ENCODE results near the gene INSR.
"Not testable (repeated sequence)": the region's sequence is repeated elsewhere in the genome, so short reads cannot be mapped to it uniquely, and the experiment has no call there.

INSR gene

GRCh38 chr19:7098701-7099596 lies 195.3 kb downstream of the INSR start:
- DNase-seq (ENCODE audit: low spot score) = peak; percentile 70

GRCh38 chr19:7098096-7098495 lies 196.1 kb downstream of the INSR start:
- DNase-seq (ENCODE audit: low spot score) = no peak

GRCh38 chr19:7088999-7089398 lies 205.2 kb downstream of the INSR start:
- DNase-seq (ENCODE audit: low spot score) = no peak

GRCh38 chr19:7083076-7083956 lies 210.9 kb downstream of the INSR start:
- DNase-seq (ENCODE audit: low spot score) = no peak

GRCh38 chr19:7078008-7078407 lies 216.2 kb downstream of the INSR start:
- no peak for DNase-seq (ENCODE audit: low spot score)

GRCh38 chr19:7076151-7076550 lies 218.1 kb downstream of the INSR start:
- DNase-seq (ENCODE audit: low spot score) = no peak

GRCh38 chr19:7074705-7075282 lies 219.4 kb downstream of the INSR start:
- no peak for DNase-seq (ENCODE audit: low spot score)

- no peak for DNase-seq (ENCODE audit: low spot score)
These were observed 221.7 kb downstream of the INSR start for GRCh38 chr19:7072541-7072940.

- DNase-seq (ENCODE audit: low spot score) = no peak
These were observed 224.3 kb downstream of the INSR start for GRCh38 chr19:7069904-7070226.

GRCh38 chr19:7069042-7069903 lies 224.9 kb downstream of the INSR start, which contains the start of gene ZNF557:
ZNF557 (plus strand) TSS chr19:7069703; CDS start chr19:7075075, 5,372 bp downstream.
- DNase-seq (ENCODE audit: low spot score) = peak; percentile 98

- DNase-seq (ENCODE audit: low spot score) = no peak
These were observed 225.6 kb downstream of the INSR start for GRCh38 chr19:7068599-7068998.

GRCh38 chr19:7067716-7068115 lies 226.5 kb downstream of the INSR start:
- DNase-seq (ENCODE audit: low spot score) = no peak

- DNase-seq (ENCODE audit: low spot score) = not testable (repeated sequence)
These were observed 227.1 kb downstream of the INSR start for GRCh38 chr19:7067122-7067521.

GRCh38 chr19:7063764-7064418 lies 230.3 kb downstream of the INSR start:
- DNase-seq (ENCODE audit: low spot score) = no peak

GRCh38 chr19:7063339-7063738 lies 230.9 kb downstream of the INSR start:
- DNase-seq (ENCODE audit: low spot score) = no peak
